Measurements from ENCODE around the gene ADD3.

ADD3 gene

GRCh38 chr10:110151467-110151866 is 143.7 kb downstream of the ADD3 start:
- DNase-seq (ENCODE audit: low read depth), result no peak

DNA sequence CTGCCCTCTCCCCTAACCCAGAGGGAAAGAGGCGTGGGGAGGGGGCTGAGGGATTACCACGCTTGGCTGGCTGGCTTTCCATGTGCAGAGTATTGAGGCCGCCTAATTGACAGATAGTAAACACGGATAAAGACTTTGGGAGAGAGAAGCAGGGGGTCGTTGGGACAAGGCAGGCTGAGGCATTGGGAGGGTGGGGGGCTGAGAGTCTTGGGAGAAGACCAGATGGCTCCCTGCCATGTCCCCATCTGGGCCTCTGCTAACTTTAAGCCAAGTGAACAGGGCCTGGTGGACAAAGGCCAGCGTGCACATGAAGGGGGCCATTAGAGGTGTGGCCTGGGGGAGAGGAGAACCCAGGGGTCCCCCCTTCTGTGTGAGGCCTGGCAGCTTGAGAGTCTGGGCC is 144.2 kb downstream of the ADD3 start:
- DNase-seq (ENCODE audit: low read depth), result no peak

- no peak for DNase-seq (ENCODE audit: low read depth)
These were observed 145.6 kb downstream of the ADD3 start for GRCh38 chr10:110153396-110153795.

DNA sequence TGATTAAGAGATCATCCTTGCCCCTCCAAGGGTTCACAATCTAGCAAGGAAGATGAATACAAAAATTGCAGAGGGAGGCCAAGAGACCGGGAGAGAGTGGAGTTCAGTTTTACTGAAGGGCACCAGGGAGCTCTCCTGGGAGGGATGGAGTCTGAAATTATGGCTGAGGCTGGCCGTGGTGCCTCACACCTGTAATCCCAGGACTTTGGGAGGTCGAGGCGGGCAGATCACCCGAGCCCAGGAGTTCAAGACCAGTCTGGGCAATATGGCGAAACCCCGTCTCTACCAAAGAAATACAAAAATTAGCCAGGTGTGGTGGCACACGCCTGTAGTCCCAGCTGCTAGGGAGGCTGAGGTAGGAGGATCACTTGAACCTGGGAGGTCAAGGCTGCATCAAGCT is 148.3 kb downstream of the ADD3 start:
- no peak for DNase-seq (ENCODE audit: low read depth)

DNA sequence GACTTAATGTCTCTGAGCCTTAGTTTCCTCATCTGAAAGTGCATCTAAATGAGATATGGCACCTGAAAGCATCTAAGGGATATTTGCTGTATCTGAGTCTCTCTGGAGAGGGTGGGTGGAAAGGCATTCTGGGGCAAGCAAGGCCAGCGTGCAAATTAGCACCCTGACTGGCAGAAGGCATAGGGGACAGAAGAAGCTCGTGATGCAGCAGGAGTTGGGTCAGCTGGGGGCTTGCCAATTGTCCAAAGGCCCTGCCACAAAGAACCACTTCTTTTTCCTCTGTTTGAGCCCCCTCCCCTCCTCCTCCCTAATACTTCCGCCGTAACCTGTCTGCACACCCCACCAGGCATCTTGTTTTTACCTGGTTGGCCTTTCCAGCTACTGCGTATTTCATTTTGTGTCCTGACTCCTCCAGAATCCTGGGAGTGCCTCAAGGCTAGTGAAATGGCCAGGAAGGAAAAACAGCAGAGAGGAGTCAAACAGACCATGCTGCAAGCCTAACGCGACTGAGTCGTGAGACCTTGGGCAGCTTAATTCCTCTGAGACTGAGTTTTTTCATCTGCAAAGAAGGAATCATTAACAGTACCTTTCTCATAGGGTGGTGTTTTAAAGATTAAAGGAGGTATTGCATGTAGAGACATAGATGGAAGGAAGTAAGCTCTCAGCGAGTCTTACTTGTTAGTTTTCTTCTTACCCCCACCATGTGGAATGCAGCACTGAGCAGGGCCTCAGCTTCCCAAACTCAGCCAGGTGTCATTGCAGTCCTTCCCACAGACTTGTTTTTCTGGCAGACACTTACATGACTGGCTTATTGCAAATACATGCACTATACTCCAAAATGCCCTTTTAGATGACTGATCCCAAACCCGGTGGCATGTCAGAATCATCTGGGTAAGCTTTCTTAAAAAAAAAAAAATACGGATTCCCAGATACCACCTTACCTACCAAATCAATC is 150.5 kb downstream of the ADD3 start:
- DNase-seq (ENCODE audit: low read depth), result no peak

GRCh38 chr10:110160081-110160480 is 152.3 kb downstream of the ADD3 start:
- no peak for DNase-seq (ENCODE audit: low read depth)

GRCh38 chr10:110160522-110160921 is 152.7 kb downstream of the ADD3 start:
- no peak for DNase-seq (ENCODE audit: low read depth)

DNA sequence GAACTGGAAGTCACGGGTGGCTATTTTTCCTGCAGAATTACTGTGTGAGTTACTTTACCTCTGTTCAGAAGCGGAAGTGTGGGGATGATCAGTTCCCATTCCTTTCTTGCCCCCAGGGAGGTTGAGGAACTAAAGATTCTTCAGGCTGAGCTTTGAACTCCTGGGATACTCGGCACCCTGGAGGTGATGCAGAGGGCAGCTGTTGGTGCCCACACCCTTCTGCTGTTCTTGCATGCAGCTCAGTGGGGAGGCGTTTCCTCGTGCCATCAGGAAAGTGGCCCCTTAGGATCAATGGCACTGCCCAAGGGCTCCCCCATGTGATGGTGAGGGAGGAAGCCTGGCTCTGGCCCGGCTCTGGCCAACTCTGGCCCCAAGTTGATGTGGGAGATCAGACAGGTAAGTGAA is 155.0 kb downstream of the ADD3 start:
- DNase-seq (ENCODE audit: low read depth), result no peak

- DNase-seq (ENCODE audit: low read depth), result no peak
These were observed 155.5 kb downstream of the ADD3 start for GRCh38 chr10:110163192-110163773.

GRCh38 chr10:110163841-110164240 is 156.1 kb downstream of the ADD3 start:
- no peak for DNase-seq (ENCODE audit: low read depth)

DNA sequence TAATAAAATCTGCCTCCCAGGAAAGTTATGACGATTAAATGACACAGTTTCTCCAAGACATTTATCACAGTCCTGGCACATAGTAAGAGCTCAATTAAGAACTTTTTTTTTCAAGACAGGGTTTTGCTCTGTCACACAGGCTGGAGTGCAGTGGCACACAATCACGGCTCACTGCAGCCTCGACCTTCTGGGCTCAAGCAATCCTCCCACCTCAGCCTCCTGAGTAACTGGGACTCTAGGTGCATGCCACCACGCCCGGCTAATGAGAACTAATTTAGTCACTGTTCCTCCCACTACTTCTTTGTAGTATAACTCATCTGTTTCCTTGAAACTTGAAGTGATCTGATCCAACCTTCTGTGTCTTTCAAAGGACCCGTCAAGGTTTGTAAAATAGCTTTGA is 157.5 kb downstream of the ADD3 start:
- DNase-seq (ENCODE audit: low read depth), result no peak

DNA sequence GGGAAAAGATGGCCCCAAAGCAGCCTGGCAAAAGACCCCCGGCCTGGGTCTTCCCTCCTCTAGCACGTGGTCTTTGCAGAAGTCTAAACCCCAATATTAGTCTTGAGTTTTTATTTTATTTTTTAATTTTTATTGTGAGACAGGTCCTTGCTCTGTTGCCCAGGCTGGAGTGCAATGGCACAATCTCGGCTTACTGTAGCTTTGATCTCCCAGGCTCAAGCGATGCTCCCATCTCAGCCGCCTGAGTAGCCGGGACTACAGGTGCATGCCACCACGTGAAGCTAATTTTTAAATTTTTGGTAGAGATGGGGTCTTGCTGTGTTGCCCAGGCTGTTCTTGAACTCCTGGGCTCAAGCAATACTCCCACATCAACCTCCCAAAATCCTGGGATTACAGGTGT is 159.4 kb downstream of the ADD3 start:
- no peak for DNase-seq (ENCODE audit: low read depth)

DNA sequence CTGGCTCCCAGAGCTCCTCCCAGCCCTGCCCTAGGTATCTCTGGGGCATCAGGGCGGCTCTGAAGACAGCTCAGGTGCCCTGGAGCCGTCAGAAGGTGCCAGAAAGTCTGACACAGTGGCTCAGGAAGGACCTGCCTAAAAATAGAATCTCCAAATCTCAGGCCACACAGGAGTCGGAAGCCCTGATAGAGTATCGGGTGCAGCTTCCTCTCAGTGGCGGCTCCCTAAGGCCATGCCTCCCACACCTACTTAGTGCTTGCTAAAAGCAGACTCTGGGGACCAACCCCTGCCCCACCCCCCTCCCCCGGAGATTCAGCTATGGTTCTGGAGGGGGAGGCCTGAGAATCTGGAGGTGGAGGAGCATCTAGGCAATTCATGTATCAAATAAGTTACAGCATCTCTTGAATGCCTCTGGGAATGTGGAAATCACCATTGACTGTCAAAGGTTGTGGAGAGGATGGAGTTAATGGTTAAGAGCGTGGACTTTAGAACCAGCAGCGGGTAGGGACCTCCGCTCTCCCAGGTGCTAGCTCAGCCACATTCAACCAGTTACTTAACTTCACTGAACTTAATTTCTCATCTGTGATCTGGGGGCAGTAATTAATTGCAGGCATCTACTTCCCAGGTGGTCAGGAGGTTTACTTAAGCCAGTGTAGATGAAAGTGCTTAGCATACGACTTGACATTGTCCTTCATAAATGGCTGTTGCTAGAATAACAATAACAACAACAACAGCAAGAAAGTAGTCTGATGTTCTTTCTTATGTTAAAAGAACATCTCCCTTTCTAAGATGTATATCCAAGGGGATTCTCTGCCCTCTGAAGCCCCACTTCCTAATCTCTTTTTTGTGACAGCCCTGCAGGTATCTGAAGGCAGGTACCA is 161.1 kb downstream of the ADD3 start:
- no peak for DNase-seq (ENCODE audit: low read depth)

GRCh38 chr10:110169586-110169985 is 161.8 kb downstream of the ADD3 start:
- no peak for DNase-seq (ENCODE audit: low read depth)

DNA sequence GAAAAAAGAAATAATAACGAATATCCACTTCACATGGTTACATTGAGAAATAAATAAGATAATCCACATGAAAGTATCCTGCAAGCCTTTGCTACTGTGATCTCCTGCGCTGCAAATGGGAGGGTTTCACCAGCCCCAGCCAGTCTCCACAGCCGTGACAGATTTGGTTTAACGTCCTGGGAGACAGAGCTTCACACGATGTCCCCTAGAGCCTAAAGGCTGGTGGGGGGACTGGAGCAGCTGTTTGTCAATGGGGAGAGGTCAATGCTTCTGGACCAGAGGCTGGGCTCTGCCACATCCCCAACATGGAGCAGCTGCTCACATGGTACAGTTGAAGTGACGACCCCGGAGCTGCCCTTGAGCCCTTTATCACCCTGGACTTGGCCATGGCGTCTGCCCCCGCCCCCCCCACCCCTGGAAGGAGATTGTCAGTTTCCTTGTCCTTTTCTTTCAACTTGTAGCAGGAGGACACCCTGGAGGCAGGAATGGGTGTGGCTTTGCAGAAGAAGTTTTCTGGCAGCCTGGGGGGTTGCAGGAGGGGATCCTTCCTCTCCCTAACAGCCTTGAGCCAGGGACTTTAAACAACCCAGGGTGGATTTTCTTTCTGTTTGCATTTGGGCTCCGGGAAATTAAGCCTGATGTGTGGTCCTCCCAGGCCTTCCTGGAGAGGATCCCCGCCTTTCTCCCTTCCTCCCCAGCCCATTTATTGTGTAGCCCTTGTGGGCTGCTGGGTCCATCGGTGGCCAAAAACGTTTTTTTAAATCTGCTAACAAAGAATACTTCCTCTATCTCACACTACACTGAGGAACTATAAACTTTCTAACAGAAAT is 162.6 kb downstream of the ADD3 start:
- DNase-seq (ENCODE audit: low read depth), result no peak

DNA sequence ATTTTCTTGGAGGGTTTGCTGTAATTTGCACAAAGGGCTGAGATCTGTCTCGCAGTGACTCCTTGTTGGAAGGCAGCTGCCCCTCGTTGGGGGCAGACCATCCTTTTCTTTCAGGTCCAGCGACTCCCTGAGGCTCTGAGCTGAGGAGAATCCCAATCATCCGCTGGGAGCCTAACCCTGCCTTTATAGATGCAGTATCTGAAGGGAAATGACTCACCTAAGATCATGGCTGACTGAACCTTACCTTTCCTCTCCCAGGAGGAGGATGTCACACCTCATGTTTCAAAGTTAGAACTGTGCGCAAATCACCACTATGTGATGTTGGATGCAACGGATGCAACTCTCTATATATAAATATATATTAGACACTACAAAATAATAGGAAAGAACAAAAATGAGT is 163.2 kb downstream of the ADD3 start:
- no peak for DNase-seq (ENCODE audit: low read depth)

DNA sequence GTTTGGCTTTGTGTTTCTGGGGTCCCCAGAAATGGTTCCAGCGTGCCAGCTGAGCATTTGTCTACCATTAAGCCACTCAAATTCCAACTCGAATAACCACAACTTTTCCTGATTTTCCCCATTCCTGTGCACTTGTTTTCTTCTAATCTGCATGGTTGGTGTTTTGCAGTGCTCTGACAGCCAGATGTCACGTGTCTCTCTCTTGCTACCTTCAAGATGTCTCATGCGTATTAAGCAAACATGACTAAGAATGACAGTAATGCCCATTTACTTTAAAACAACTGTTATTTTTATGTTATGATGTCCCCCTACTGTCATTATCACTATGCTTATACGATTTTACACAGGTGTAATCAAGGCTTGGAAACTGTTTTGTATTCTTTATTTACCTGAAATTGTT is 164.4 kb downstream of the ADD3 start:
- no peak for DNase-seq (ENCODE audit: low read depth)

DNA sequence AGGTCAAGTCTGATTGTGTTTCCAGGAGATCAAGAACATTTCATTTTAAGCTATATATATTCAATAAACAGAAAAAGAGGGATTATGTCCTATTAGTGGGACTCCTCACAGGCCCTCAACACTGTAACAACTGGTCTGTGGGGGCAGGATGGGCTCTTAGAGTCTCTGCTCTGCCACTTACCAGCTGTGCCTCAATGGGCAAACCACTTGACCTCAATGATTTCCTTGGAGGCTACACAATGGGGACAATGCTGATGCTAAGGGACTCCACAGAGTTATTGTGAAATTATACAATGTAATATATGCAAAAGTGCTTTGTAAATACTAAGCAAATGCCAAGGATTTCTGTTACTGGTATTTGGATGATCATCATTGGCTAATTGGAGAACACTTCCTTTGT is 166.4 kb downstream of the ADD3 start:
- DNase-seq (ENCODE audit: low read depth), result no peak

GRCh38 chr10:110174816-110175215 is 167.0 kb downstream of the ADD3 start:
- no peak for DNase-seq (ENCODE audit: low read depth)

DNA sequence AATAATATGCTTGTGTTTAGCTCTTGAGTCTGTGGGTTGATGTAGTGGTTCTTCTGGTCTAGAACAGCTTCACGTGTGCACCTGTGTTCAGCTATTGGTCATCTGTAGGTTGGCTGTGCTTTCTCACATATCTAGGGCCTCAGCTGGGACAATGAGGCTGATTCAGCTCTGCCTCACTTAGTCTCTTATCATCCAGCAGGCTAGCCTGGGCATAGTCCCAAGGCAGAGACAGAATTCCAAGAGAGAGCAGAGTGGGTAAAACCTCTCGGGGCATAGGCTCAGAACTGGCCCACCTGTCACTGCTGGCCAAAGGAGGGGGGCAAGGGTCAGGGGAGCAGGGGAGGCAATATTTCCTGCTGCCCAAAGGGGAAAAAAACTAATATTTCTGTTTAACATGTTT is 167.6 kb downstream of the ADD3 start:
- no peak for DNase-seq (ENCODE audit: low read depth)

DNA sequence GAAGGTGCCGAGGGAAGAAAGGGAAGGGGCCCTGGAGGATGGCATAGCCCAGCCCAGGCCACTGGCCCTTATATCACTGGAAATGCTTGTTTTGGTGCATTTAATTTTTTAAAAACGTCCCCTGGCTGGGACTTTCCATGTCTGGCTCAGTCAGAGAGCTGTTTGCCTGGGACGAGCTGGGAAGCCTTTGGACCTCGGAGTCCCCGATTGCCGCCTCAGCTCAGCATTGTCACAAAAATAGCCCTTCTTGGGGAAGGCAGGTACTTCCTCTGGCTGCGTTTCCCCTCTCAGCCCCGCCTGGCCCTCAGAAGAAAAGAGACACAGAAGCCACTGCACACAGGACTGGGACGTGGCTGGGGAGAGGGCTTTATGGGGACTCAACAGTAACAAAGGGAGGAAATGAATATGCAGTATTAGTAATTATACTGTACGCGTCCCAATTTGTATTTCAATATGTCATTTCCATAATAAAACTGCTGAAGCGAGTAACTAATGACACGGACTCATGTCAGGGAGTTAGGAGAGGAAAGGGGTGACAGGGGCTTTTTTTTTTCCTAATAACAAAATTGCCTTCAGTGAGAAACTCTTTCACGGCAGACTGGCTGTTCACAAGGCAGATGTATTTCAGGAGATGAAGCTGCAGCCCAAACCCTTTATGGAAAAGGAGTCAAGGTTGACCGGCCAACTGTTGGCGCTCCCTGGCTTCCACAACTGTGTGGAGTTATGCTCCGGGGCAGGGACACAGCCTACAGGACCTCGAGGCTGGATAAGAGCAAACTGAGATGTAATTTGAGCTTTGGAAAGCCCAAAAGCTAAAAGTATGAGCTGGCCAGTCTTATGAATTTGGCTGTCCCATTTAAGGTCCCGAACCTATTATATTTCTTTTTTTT is 168.6 kb downstream of the ADD3 start:
- DNase-seq (ENCODE audit: low read depth), result no peak

Measured in GM04504 (cell line).